Measurements from ENCODE around the gene TMA7. TPM values are rescaled to one million over a fixed set of nuclear protein-coding genes. Genes with fewer than 3 reads are reported as not detected.

TMA7 gene
- total RNA-seq, 6 experiments from 2014 or later, result 213 to 341 (median 280) TPM

- Mint-ChIP-seq H3K36me3 (ENCODE audit: low read depth) (no peaks in the 10 kb centered on the region), H3K4me1 (ENCODE audit: low read depth) (peaks cover 28% of the 10 kb centered on the region), H3K27ac (no peak overlapping the region), H3K9me3 (no peaks in the 10 kb centered on the region), H3K27me3 (ENCODE audit: insufficient read depth) (peaks cover 8% of the 10 kb centered on the region; the same call in 1 of the 2 replicates), H3K4me3 (no peak overlapping the region)
- no peak for DNase-seq
- TF ChIP-seq, protein P1, sequence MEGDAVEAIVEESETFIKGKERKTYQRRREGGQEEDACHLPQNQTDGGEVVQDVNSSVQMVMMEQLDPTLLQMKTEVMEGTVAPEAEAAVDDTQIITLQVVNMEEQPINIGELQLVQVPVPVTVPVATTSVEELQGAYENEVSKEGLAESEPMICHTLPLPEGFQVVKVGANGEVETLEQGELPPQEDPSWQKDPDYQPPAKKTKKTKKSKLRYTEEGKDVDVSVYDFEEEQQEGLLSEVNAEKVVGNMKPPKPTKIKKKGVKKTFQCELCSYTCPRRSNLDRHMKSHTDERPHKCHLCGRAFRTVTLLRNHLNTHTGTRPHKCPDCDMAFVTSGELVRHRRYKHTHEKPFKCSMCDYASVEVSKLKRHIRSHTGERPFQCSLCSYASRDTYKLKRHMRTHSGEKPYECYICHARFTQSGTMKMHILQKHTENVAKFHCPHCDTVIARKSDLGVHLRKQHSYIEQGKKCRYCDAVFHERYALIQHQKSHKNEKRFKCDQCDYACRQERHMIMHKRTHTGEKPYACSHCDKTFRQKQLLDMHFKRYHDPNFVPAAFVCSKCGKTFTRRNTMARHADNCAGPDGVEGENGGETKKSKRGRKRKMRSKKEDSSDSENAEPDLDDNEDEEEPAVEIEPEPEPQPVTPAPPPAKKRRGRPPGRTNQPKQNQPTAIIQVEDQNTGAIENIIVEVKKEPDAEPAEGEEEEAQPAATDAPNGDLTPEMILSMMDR (IDR thresholded peaks at IDR 0.05), result no peak
Measured at GRCh38 chr3:48425281-48425812, 14.7 kb upstream of the TMA7 start.

DNA sequence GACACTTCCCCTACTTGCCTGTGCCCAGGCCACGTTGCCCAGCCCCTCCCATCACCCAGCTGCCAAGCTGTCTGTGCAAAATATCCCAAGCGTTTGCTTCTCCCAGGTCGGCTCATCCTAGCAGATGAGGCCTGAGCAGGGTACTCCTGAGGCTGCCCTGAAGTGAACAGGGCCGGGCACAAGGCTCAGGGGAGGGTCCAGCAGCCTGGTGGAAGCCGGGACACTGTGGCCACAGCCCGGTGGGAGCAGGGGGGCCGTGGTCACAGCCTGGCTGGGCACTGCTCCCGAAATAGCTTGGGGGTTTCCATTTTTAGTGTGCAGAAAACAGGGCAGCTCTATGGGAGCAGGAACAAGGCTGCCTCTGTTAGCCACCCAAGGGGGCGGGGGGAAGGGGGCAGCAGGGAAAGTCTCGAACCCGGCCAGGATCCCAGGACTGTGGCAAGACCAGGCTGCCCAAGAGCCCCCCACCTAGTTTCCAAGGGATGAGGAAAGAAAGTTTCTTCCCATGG lies 13.6 kb upstream of the TMA7 start:
- H3K4me3 Mint-ChIP-seq, result no peak overlapping the region
- H3K27me3 Mint-ChIP-seq (ENCODE audit: insufficient read depth), result no peaks in the 10 kb centered on the region
- TF ChIP-seq, protein P1 (IDR thresholded peaks at IDR 0.05), result no peak
- DNase-seq, result no peak
- H3K4me1 Mint-ChIP-seq (ENCODE audit: low read depth), result peaks cover 33% of the 10 kb centered on the region
- H3K27ac Mint-ChIP-seq, result no peak overlapping the region
- no peaks in the 10 kb centered on the region for H3K9me3 Mint-ChIP-seq
- H3K36me3 Mint-ChIP-seq (ENCODE audit: low read depth), result 0 out of 2 replicates have a peak, but pooled peaks cover under 1% of the 10 kb centered on the region

DNA sequence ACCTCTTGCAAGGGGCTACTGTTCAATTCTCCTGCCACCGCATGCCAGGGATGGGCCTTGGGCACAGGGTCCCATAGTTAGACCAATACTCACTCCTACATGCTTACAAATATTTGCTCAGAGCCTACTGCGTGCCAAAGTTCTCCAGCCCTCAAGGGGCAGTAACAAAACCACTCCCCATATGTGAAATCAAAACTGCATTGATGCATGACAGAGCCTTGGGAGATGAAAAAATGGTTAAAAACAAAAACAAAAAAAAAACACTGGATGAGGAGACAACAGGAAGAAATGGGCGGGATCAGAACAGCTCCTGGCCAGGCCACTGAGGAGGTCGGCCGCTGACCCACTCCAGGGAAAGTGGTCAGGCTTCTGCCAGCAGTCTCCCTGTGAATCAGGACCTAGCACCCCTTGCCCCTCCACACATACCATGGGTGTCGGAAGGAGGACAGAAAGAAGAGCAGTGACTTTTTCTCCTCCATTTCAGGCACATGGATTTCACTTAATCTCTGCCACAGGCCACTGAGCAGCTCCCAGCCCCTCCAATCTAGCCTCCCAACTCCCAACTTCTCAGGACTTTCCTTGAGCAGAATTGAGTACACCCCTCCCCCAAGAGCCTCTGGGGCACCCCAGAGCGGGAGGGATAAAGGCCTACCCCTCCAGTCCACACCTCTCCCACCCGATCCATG lies 13.0 kb upstream of the TMA7 start:
- DNase-seq, result no peak
- no peaks in the 10 kb centered on the region for H3K9me3 Mint-ChIP-seq
- peaks cover 39% of the 10 kb centered on the region for H3K4me1 Mint-ChIP-seq (ENCODE audit: low read depth)
- no peaks in the 10 kb centered on the region for H3K27me3 Mint-ChIP-seq (ENCODE audit: insufficient read depth)
- peaks cover 6% of the 10 kb centered on the region for H3K36me3 Mint-ChIP-seq (ENCODE audit: low read depth)
- peak overlapping the region; percentile 1; the same call in 1 of the 2 replicates for H3K4me3 Mint-ChIP-seq
- H3K27ac Mint-ChIP-seq, result no peak overlapping the region
- TF ChIP-seq, protein P1 (IDR thresholded peaks at IDR 0.05), result no peak

- Mint-ChIP-seq H3K4me1 (ENCODE audit: low read depth) (peaks cover 44% of the 10 kb centered on the region), H3K4me3 (peak overlapping the region; percentile 74; the same call in 1 of the 2 replicates), H3K27ac (no peak overlapping the region), H3K36me3 (ENCODE audit: low read depth) (peaks cover 6% of the 10 kb centered on the region), H3K27me3 (ENCODE audit: insufficient read depth) (no peaks in the 10 kb centered on the region), H3K9me3 (no peaks in the 10 kb centered on the region)
- no peak for DNase-seq
- TF ChIP-seq, protein P1 (IDR thresholded peaks at IDR 0.05), result no peak
Measured at GRCh38 chr3:48427630-48427962, 12.5 kb upstream of the TMA7 start.

- Mint-ChIP-seq H3K9me3 (no peaks in the 10 kb centered on the region), H3K4me1 (ENCODE audit: low read depth) (peaks cover 48% of the 10 kb centered on the region), H3K27ac (no peak overlapping the region), H3K27me3 (ENCODE audit: insufficient read depth) (no peaks in the 10 kb centered on the region), H3K36me3 (ENCODE audit: low read depth) (peaks cover 6% of the 10 kb centered on the region), H3K4me3 (peak overlapping the region; percentile 74)
- DNase-seq, result no peak
- TF ChIP-seq, protein P1 (IDR thresholded peaks at IDR 0.05), result no peak
Measured at GRCh38 chr3:48428088-48428571, 11.9 kb upstream of the TMA7 start.
